ENCODE measurements around the gene DCAF8L1.

DNA sequence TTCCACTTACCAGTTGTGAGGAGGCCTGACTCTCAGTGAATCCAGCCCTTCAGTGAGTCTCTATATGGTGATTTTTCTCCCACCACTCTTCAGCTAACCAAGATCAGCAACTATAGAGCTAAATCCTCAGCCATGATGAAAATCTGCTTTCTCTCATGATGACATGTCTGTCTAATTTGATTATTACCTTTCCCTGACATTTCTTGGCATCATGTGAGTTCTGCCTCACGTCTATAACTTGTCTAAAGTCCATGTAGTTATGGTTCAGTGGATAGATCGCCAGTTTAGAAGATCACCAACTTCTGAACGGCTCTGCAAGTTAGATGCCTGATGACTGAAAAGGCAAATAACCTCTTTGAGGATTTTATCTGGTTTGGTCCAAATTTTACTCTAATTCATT, 14.9 kb upstream of the DCAF8L1 start:
- TF ChIP-seq, protein P1, sequence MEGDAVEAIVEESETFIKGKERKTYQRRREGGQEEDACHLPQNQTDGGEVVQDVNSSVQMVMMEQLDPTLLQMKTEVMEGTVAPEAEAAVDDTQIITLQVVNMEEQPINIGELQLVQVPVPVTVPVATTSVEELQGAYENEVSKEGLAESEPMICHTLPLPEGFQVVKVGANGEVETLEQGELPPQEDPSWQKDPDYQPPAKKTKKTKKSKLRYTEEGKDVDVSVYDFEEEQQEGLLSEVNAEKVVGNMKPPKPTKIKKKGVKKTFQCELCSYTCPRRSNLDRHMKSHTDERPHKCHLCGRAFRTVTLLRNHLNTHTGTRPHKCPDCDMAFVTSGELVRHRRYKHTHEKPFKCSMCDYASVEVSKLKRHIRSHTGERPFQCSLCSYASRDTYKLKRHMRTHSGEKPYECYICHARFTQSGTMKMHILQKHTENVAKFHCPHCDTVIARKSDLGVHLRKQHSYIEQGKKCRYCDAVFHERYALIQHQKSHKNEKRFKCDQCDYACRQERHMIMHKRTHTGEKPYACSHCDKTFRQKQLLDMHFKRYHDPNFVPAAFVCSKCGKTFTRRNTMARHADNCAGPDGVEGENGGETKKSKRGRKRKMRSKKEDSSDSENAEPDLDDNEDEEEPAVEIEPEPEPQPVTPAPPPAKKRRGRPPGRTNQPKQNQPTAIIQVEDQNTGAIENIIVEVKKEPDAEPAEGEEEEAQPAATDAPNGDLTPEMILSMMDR (IDR thresholded peaks at IDR 0.05; ENCODE audit: low read depth, low read length), result no peak
- no peak for TF ChIP-seq POLR2A (IDR thresholded peaks at IDR 0.05; ENCODE audit: extremely low read depth, insufficient read length)
